Activated CD8-positive, alpha-beta memory T cell treated with anti-CD3 and anti-CD28 coated beads, Interleukin-2, amount 10 ng/mL, durations not matched to agents 7 days and 5 days (primary cell): Measurements from ENCODE around the gene TSR3. TPM values are rescaled to one million over a fixed set of nuclear protein-coding genes. Genes with fewer than 3 reads are reported as not detected.

Experiments used
- ATAC-seq: fragments of 150-1000 bp; cut with Tn5 transposase; one replicate; pipeline ENCODE4 v1.10.0; 2021; ENCODE audit warnings: moderate library complexity
- CTCF ChIA-PET: fragments of 350-600 bp; sonication (Branson Sonifier 250); formaldehyde crosslinking; loops from one replicate; lab custom pipeline; 2021; ENCODE audit warnings: antibody characterized with exemption; lab: Charles Lee
- DNase-seq: peaks from one replicate; pipeline ENCODE4 v3.0.0-alpha.2; 2020
- H3K27ac Mint-ChIP-seq: one replicate; pipeline ENCODE4 v1.8.0; 2021; ENCODE audit warnings: mild to moderate bottlenecking, mixed read lengths
- H3K27me3 Mint-ChIP-seq: one replicate; pipeline ENCODE4 v1.8.0; 2021; ENCODE audit warnings: mixed read lengths
- H3K36me3 Mint-ChIP-seq: one replicate; pipeline ENCODE4 v1.8.0; 2021; ENCODE audit warnings: mild to moderate bottlenecking, mixed read lengths
- H3K4me1 Mint-ChIP-seq: one replicate; pipeline ENCODE4 v1.8.0; 2021; ENCODE audit warnings: mixed read lengths
- H3K4me3 Mint-ChIP-seq: one replicate; pipeline ENCODE4 v1.8.0; 2021; ENCODE audit warnings: mild to moderate bottlenecking, moderate library complexity, mixed read lengths
- H3K9me3 Mint-ChIP-seq: one replicate; pipeline ENCODE4 v1.8.0; 2022; ENCODE audit warnings: low read depth, mixed read lengths
- total RNA-seq, 2 experiments: library from RNA; stranded (reverse); gene quantifications; one replicate each; pipeline ENCODE4 v1.2.3, GENCODE V29; 2021

TSR3 gene
- 10 to 100 TPM; 52.9 to 57.8 TPM for total RNA-seq

DNA sequence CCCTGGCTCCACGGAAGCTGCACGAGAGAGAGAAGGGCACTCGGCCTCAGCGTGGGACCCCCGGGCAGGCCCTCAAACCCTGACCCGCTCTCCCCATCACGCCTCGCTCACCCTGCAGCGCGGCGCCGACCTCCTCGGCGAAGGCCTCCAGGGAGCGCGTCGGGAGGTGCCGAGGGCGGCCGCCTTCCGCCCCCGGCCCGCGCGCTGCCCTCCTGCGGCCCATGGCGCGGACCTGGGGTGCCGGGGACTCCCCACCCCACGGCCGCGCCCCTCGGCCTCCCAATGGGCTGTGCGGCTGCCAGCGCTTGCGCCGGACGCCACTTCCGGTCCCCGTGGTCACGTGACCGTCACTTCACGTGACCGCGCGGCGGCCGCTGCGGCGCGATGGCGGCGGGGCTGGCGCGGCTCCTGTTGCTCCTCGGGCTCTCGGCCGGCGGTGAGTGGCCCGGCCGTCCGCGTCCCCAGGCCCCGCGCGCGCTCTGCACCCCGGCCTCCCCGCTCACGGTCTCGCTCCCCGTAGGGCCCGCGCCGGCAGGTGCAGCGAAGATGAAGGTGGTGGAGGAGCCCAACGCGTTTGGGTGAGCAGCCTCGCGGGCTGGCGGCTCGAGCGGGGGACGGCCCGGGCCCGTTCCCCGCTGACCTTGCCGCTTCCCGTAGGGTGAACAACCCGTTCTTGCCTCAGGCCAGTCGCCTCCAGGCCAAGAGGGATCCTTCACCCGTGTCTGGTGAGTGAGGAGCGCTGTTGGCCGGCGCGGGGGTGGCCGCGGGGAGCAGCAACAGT, at the start of gene TSR3, which contains the start of gene GNPTG:
TSS of gene TSR3 (minus strand) at position 297 of the 781 bp plus-strand sequence. CDS start at position 223, 74 bp downstream.
TSS of gene GNPTG (plus strand) at position 350 of the 781 bp plus-strand sequence. CDS start at position 385, 35 bp downstream.
- peaks cover 35% of the 10 kb centered on the region for H3K4me1 Mint-ChIP-seq
- DNase-seq (peak; percentile 88), ATAC-seq (peak; percentile 89)
- CTCF ChIA-PET: interaction anchor here (2.2 kb wide), 1 partner anchor 12 kb away, joined by 6 read pairs; no protein-coding TSS in a partner anchor
- peak within 1 kb of the TSS; percentile 83 for H3K4me3 Mint-ChIP-seq
- H3K9me3 Mint-ChIP-seq: no peaks in the 10 kb centered on the region
- peak within 1 kb of the TSS; percentile 76 for H3K27ac Mint-ChIP-seq
- no peaks in the 10 kb centered on the region for H3K27me3 Mint-ChIP-seq
- peaks cover 2% of the 10 kb centered on the region for H3K36me3 Mint-ChIP-seq

DNA sequence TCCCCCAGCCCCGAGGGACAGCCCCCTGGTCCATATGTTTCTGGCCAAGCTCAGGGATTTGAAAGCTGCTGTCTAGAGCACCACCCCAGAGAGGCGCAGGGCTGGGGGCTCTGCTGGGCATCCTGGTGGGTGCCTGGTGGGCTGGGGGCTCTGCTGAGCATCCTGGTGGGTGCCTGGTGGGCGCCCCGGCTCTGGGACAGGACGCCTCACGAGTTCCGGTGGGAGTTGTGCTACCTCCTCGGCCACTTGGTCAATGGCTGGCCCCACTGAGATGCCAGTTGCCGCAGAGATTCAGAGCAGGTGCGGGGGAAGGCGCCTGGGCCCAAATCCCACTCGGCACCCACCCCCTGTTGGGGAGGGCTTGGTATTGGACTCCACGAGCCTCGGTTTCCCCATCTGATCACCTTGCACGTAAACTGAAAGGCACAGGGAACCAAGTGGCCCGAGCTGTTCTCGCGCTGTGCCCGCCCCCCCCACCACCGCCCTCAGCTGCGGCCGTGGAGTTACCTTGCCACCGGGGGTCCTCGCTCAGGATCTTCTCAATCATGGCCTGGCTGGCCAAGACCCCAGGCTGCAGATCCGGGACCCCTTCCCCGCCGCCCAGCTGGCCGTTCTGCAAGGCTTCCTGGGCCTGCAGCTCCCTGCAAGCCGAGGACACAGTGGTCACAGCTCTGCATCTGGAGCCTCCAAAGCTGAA, 49.5 kb upstream of the TSR3 start:
- Mint-ChIP-seq H3K27me3 (no peaks in the 10 kb centered on the region), H3K27ac (no peak overlapping the region), H3K36me3 (peaks cover 5% of the 10 kb centered on the region), H3K9me3 (no peaks in the 10 kb centered on the region), H3K4me3 (no peak overlapping the region), H3K4me1 (no peaks in the 10 kb centered on the region)
- ATAC-seq (no peak), DNase-seq (no peak)
- CTCF ChIA-PET: no interaction called here

DNA sequence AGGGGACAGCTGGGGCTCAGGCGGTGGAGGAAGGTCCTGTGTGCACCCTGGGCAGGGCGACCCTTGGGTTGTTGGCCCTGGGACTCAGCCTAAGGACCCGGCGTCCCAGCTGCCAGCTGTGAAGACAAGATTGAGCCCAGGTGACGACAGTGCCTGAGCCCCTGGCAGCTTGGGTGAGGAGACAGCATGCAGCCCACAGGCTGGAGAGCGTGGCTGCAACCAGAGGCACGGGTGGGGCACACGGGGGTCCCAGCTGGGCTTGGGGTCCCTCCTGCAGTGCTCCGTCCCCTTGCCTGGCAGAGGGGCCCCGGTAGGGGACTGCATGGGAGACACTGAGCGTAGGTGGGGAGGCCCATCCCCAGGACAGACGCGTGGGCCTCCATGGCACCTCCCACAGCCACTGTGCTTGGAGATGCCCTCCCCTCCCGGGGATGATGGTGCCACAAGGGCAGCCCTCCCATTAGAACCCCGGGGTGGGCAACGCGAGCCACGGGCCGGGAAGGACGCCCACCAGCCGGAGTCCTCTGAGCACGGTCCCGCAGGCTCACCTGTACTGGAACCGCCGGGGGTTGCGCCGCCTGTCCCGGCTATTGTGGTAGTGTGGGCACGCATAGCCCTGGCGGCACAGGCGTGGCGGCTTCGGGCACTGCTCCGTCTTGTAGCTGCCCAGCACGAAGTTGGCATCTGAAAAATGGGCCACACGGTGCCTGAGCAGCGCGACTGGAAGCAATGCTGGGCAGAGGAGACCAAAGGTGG, 47.3 kb upstream of the TSR3 start:
- no peak for ATAC-seq
- H3K4me3 Mint-ChIP-seq: no peak overlapping the region
- no peaks in the 10 kb centered on the region for H3K9me3 Mint-ChIP-seq
- no peak for DNase-seq
- no peaks in the 10 kb centered on the region for H3K4me1 Mint-ChIP-seq
- peaks cover 5% of the 10 kb centered on the region for H3K36me3 Mint-ChIP-seq
- no peak overlapping the region for H3K27ac Mint-ChIP-seq
- CTCF ChIA-PET: no interaction called here
- no peaks in the 10 kb centered on the region for H3K27me3 Mint-ChIP-seq

DNA sequence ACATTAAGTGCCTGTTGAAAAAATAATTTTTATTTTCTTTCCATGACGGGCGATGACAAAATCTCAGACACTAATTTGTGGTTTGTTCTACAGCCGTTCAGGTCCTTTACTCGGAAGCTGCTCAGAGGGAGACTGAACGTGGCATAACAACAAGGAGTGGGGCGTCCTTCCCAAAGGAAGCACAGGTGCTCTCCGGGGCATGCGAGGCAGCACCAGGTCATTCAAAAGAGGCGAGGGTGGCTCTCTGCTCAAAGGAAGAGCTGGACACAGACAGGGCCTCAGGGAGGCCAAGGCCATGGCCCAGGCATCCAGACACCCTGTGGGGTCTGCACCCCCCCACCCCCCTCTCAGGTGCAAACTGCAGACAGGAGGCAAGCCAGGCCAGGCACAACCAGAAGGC, 46.7 kb upstream of the TSR3 start:
- no peaks in the 10 kb centered on the region for H3K9me3 Mint-ChIP-seq

DNA sequence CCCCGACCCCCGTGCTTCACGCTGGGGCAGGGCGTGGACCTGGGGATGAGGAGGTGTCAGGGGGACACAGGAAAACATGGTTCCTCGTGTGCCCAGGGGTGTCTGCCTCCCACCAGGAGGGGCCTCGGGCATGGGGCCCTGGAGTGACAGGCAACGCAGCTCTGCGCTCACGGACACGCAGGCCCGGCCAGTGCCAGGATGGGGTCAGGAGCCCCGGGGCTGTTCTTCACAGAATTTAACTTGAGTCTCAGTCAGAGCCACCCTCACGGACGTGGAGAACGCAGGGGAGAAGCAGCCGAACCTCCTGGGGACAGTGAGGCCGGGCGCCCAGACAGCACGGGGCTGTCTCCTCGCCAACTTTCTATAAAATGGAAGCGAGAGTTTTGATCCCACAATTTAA, 46.1 kb upstream of the TSR3 start:
- H3K4me3 Mint-ChIP-seq: no peak overlapping the region
- DNase-seq (no peak), ATAC-seq (no peak)
- no peaks in the 10 kb centered on the region for H3K9me3 Mint-ChIP-seq
- H3K36me3 Mint-ChIP-seq: peaks cover 4% of the 10 kb centered on the region
- no peaks in the 10 kb centered on the region for H3K4me1 Mint-ChIP-seq
- CTCF ChIA-PET: no interaction called here
- no peaks in the 10 kb centered on the region for H3K27me3 Mint-ChIP-seq
- no peak overlapping the region for H3K27ac Mint-ChIP-seq

More for the DNA sequence above, 46.7 kb upstream of the TSR3 start:
- H3K36me3 Mint-ChIP-seq: peaks cover 5% of the 10 kb centered on the region
- ATAC-seq (no peak), DNase-seq (no peak)
- CTCF ChIA-PET: no interaction called here
- H3K4me1 Mint-ChIP-seq: no peaks in the 10 kb centered on the region
- no peak overlapping the region for H3K4me3 Mint-ChIP-seq
- no peaks in the 10 kb centered on the region for H3K27me3 Mint-ChIP-seq
- no peak overlapping the region for H3K27ac Mint-ChIP-seq

DNA sequence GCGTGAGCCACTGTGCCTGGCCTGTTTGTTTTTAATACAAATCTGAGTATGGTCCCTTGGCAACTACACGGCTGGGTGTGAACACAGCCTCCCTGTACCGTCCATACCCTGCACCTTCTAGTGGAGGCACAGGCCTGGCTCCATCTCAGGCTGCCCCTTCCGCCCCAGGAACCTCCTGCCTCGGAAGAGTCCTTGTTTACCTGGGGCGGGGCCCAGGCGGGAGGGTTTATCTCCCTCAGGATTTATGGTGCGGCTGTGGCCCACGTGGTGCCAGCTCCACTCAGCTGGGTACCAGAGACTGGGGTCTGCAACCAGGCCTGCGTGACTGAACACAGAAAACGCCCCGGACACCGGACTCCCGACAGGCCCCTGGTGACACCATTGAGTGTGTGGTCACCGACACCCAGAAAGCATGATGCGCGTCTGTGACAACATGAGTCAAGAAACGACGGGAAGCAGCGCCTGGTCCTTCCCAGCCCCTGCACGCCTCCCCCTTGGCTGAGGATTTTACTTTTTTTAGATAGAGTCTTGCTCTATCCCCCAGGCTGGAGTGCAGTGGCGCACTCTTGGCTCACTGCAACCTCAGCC, 43.9 kb upstream of the TSR3 start:
- no peak for DNase-seq
- no peaks in the 10 kb centered on the region for H3K36me3 Mint-ChIP-seq
- ATAC-seq: no peak
- no peaks in the 10 kb centered on the region for H3K27me3 Mint-ChIP-seq
- no peaks in the 10 kb centered on the region for H3K4me1 Mint-ChIP-seq
- H3K27ac Mint-ChIP-seq: no peak overlapping the region
- CTCF ChIA-PET: no interaction called here
- H3K9me3 Mint-ChIP-seq: no peaks in the 10 kb centered on the region
- H3K4me3 Mint-ChIP-seq: no peak overlapping the region

DNA sequence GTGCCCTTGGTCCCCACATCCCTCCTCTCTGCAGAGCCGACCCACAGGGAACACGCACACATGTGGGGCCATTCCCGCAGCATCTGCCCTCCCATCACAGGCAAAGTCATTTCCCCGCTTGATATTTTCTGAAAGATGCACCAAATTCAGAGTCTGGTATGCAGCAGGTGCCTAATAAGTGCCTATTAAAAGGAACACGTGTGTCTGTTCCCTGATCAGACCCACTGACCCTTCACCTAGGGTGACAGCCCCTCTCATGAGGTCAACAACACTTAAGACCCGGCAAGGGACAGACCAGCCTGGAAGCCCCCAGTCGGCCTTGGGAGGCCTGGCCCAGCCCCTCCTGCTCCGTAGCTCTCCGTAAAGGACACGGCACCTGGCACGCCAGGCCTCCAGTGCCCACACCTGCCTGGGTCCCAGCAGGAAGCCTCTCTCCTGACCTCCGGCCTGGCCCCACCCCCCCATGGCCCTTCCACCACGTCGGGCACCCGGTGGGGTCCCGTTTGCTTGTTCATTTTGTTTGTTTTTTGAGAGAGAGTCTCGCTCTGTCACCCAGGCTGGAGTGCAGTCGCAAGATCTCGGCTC, 42.8 kb upstream of the TSR3 start:
- ATAC-seq (no peak), DNase-seq (no peak)
- H3K27ac Mint-ChIP-seq: no peak overlapping the region
- CTCF ChIA-PET: no interaction called here
- H3K4me1 Mint-ChIP-seq: no peaks in the 10 kb centered on the region
- H3K9me3 Mint-ChIP-seq: no peaks in the 10 kb centered on the region
- no peak overlapping the region for H3K4me3 Mint-ChIP-seq
- H3K36me3 Mint-ChIP-seq: no peaks in the 10 kb centered on the region
- H3K27me3 Mint-ChIP-seq: no peaks in the 10 kb centered on the region

DNA sequence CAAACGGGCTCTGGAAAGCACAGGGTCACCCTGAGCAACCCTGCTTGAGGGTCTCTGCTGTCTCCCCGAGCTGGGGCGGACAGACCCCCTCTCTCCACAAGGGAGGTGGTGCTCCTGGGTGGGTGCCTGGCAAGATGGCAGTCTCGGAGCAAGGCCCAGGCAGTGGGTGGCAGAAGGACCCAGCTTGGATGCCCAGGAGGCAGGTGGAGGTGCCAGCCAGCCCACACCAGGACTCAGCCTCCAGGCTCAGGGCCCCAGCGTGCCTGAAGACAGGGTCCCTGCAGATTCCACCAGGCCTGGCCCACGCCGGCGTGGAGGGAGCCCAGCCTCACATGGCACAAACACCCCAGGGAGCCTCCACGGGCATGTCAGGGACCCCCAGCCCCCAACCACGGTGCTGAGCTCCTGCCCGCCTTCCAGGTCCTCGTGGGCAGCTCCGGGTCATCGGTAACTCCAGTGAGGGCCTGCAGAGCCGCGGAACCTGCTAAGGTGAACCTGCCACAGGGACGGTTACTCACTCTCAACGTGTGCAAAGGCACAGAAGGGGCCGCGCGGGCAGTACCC, 42.0 kb upstream of the TSR3 start:
- DNase-seq: no peak
- ATAC-seq: no peak
- Mint-ChIP-seq H3K4me1 (no peaks in the 10 kb centered on the region), H3K4me3 (no peak overlapping the region), H3K36me3 (no peaks in the 10 kb centered on the region), H3K27me3 (no peaks in the 10 kb centered on the region), H3K9me3 (no peaks in the 10 kb centered on the region), H3K27ac (no peak overlapping the region)
- CTCF ChIA-PET: no interaction called here

DNA sequence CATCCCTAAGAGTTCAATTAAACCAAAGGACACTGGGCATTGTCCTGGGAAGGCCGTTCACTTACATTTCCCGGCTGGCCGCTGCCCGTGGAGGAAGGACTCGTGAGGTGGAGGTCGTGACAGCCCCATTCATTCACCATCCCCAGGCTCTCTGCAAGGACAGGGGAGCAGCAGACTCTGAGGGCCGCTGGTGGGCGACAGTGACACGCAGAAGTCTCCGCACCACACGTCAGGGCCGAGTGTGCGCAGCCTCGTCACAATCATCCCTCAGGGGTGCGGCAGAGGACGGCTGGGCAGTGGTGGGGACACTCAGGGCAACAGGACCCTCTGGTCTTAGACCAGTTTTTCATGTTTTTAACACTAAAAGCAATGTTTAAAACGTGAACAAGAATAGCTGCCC, 41.1 kb upstream of the TSR3 start:
- no peaks in the 10 kb centered on the region for H3K27me3 Mint-ChIP-seq
- H3K9me3 Mint-ChIP-seq: no peaks in the 10 kb centered on the region
- H3K4me3 Mint-ChIP-seq: no peak overlapping the region
- H3K27ac Mint-ChIP-seq: no peak overlapping the region
- ATAC-seq (no peak), DNase-seq (no peak)
- CTCF ChIA-PET: no interaction called here
- H3K36me3 Mint-ChIP-seq: no peaks in the 10 kb centered on the region
- no peaks in the 10 kb centered on the region for H3K4me1 Mint-ChIP-seq

DNA sequence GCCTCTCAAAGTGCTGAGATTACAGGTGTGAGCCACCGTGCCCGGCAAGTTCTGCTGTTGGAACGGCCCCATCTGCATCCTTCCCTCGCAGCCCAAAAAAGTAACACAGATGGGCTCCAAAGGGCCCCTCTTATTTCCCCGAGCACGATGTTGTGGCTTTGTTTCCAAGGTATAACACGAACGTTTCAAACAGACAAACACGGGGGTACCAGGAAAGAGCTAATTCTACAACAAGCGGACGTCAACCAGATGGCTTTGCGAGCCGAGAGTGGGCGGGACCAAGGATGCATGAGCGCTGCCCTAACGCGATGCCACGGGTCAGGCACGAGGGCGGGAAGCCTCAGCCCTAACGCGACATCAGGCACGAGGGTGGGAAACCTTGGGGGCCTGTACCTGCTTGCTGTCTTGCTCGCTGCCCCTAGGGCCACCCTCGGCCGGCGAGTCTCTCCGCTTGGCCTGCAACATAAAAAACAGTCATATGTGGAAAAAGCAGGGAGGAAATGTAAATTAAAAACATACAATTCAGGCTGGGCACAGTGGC, 38.6 kb upstream of the TSR3 start:
- DNase-seq (no peak), ATAC-seq (no peak)
- Mint-ChIP-seq H3K9me3 (no peaks in the 10 kb centered on the region), H3K4me3 (no peak overlapping the region), H3K36me3 (no peaks in the 10 kb centered on the region), H3K27ac (no peak overlapping the region), H3K4me1 (no peaks in the 10 kb centered on the region), H3K27me3 (no peaks in the 10 kb centered on the region)
- CTCF ChIA-PET: interaction anchor here (1.7 kb wide), 1 partner anchor 27 kb away, joined by 4 read pairs; no protein-coding TSS in a partner anchor

DNA sequence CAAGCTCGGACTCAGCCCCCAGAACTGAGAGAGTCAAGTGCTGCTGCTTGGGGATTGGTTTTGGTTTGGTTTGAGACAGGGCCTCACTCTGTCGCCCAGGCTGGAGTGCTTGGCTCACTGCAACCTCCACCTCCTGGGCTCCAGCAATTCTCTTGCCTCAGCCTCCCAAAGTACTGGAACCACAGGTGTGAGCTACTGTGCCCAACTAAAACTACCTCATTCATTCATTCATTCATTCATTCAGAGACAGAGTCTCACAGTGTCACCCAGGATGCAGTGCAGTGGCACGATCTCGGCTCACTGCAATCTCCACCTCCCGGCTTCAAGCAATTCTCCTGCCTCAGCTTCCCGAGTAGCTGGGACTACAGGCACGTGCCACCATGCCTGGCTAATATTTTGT, 38.1 kb upstream of the TSR3 start:
- no peak for ATAC-seq

DNA sequence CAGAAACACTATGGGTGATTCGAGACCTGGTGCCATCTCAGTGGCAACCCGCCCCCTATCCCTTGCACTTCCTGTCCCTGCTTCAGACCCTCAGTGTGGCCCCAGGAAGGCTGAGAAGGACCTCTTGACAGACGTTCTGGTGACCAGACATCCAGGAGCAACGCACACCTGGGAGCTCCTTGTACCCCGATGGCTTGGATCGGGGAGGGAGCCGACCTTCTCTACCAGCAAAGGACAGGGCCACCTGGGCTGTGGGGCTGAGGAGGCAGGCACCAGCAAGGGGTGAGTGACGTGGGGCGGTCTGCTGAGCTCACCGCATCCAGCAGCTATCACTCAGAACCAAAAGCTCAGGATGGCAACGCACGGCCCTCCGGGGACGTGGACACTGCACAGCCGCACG, 35.7 kb upstream of the TSR3 start:
- Mint-ChIP-seq H3K27ac (no peak overlapping the region), H3K9me3 (no peaks in the 10 kb centered on the region), H3K4me3 (no peak overlapping the region), H3K27me3 (no peaks in the 10 kb centered on the region), H3K36me3 (no peaks in the 10 kb centered on the region), H3K4me1 (no peaks in the 10 kb centered on the region)
- no peak for DNase-seq
- ATAC-seq: no peak
- CTCF ChIA-PET: no interaction called here

More for the DNA sequence above, 38.1 kb upstream of the TSR3 start:
- no peak overlapping the region for H3K27ac Mint-ChIP-seq
- CTCF ChIA-PET: no interaction called here
- no peak overlapping the region for H3K4me3 Mint-ChIP-seq
- H3K27me3 Mint-ChIP-seq: no peaks in the 10 kb centered on the region
- DNase-seq: no peak
- no peaks in the 10 kb centered on the region for H3K4me1 Mint-ChIP-seq
- H3K9me3 Mint-ChIP-seq: no peaks in the 10 kb centered on the region
- H3K36me3 Mint-ChIP-seq: no peaks in the 10 kb centered on the region
